Measurements from ENCODE around the gene EPHA5.

Gene EPHA5

GRCh38 chr4:65353098-65353497 is 317.2 kb downstream of the EPHA5 start:
- no peak for TF ChIP-seq TAF1 (IDR thresholded peaks at IDR 0.05; ENCODE audit: low read depth)
- TF ChIP-seq USF1 (IDR thresholded peaks at IDR 0.05) = no peak
- TF ChIP-seq NFIC (IDR thresholded peaks at IDR 0.05) = no peak
- no peak for TF ChIP-seq TEAD4 (IDR thresholded peaks at IDR 0.05)
- TF ChIP-seq CEBPB (IDR thresholded peaks at IDR 0.05) = no peak
- no peak for TF ChIP-seq REST (IDR thresholded peaks at IDR 0.05; ENCODE audit: low read depth)
- no peak for TF ChIP-seq CREB1 (IDR thresholded peaks at IDR 0.05; ENCODE audit: low read depth)

GRCh38 chr4:65344278-65344825 is 325.9 kb downstream of the EPHA5 start:
- no peak for TF ChIP-seq TAF1 (IDR thresholded peaks at IDR 0.05; ENCODE audit: low read depth)
- TF ChIP-seq MAX (IDR thresholded peaks at IDR 0.05) = no peak
- TF ChIP-seq RAD21 (IDR thresholded peaks at IDR 0.05; ENCODE audit: low read depth) = no peak
- TF ChIP-seq ZBTB7A (IDR thresholded peaks at IDR 0.05; ENCODE audit: low read depth) = no peak
- no peak for TF ChIP-seq USF1 (IDR thresholded peaks at IDR 0.05)
- TF ChIP-seq EP300 (IDR thresholded peaks at IDR 0.05; ENCODE audit: borderline replicate concordance) = no peak
- no peak for TF ChIP-seq TCF12 (IDR thresholded peaks at IDR 0.05; ENCODE audit: low read depth)

- no peak for TF ChIP-seq EGR1 (IDR thresholded peaks at IDR 0.05)
- TF ChIP-seq CEBPB (IDR thresholded peaks at IDR 0.05) = no peak
- no peak for TF ChIP-seq RAD21 (IDR thresholded peaks at IDR 0.05; ENCODE audit: low read depth)
- no peak for TF ChIP-seq FOXM1 (IDR thresholded peaks at IDR 0.05; ENCODE audit: borderline replicate concordance, low read depth)
- no peak for TF ChIP-seq REST (IDR thresholded peaks at IDR 0.05; ENCODE audit: low read depth)
- no peak for TF ChIP-seq YY1 (IDR thresholded peaks at IDR 0.05; ENCODE audit: low read depth)
- no peak for TF ChIP-seq TAF1 (IDR thresholded peaks at IDR 0.05; ENCODE audit: low read depth)
- no peak for TF ChIP-seq ZBTB7A (IDR thresholded peaks at IDR 0.05; ENCODE audit: low read depth)
- no peak for TF ChIP-seq TCF12 (IDR thresholded peaks at IDR 0.05; ENCODE audit: low read depth)
- TF ChIP-seq EP300 (IDR thresholded peaks at IDR 0.05; ENCODE audit: borderline replicate concordance) = no peak
- TF ChIP-seq USF1 (IDR thresholded peaks at IDR 0.05) = no peak
- TF ChIP-seq TEAD4 (IDR thresholded peaks at IDR 0.05) = no peak
- TF ChIP-seq CREB1 (IDR thresholded peaks at IDR 0.05; ENCODE audit: low read depth) = no peak
- TF ChIP-seq MAX (IDR thresholded peaks at IDR 0.05) = no peak
Measured at GRCh38 chr4:65343342-65343741, 326.9 kb downstream of the EPHA5 start.

- TF ChIP-seq YY1 (IDR thresholded peaks at IDR 0.05; ENCODE audit: low read depth) = no peak
- TF ChIP-seq NFIC (IDR thresholded peaks at IDR 0.05) = no peak
- TF ChIP-seq USF1 (IDR thresholded peaks at IDR 0.05) = no peak
- TF ChIP-seq CREB1 (IDR thresholded peaks at IDR 0.05; ENCODE audit: low read depth) = no peak
- TF ChIP-seq TCF12 (IDR thresholded peaks at IDR 0.05; ENCODE audit: low read depth) = no peak
- no peak for TF ChIP-seq TEAD4 (IDR thresholded peaks at IDR 0.05)
- TF ChIP-seq TAF1 (IDR thresholded peaks at IDR 0.05; ENCODE audit: low read depth) = no peak
- no peak for TF ChIP-seq CEBPB (IDR thresholded peaks at IDR 0.05)
- no peak for TF ChIP-seq MAX (IDR thresholded peaks at IDR 0.05)
- TF ChIP-seq RAD21 (IDR thresholded peaks at IDR 0.05; ENCODE audit: low read depth) = no peak
- TF ChIP-seq EGR1 (IDR thresholded peaks at IDR 0.05) = no peak
- no peak for TF ChIP-seq REST (IDR thresholded peaks at IDR 0.05; ENCODE audit: low read depth)
- TF ChIP-seq ZBTB7A (IDR thresholded peaks at IDR 0.05; ENCODE audit: low read depth) = no peak
- no peak for TF ChIP-seq FOXM1 (IDR thresholded peaks at IDR 0.05; ENCODE audit: borderline replicate concordance, low read depth)
- no peak for TF ChIP-seq EP300 (IDR thresholded peaks at IDR 0.05; ENCODE audit: borderline replicate concordance)
Measured at GRCh38 chr4:65341557-65341956, 328.7 kb downstream of the EPHA5 start.

Measured in Ishikawa (cell line).